Loucy (cell line): ENCODE measurements around the gene DZIP1L.

Experiments used
- H2AFZ ChIP-seq: fragments of 200-600 bp; sonication (generic); 2 replicates; pipeline ENCODE4 v1.6.0; 2016; ENCODE audit warnings: antibody characterized with exemption, mild to moderate bottlenecking, low read length, moderate library complexity
- H3F3A ChIP-seq: fragments of 200-600 bp; 2 replicates; pipeline ENCODE4 v1.6.0; 2016; ENCODE audit warnings: antibody characterized with exemption, low read depth, mild to moderate bottlenecking
- H3K27me3 ChIP-seq: fragments of 200-600 bp; sonication (generic); 2 replicates; pipeline ENCODE4 v1.6.1; 2014; ENCODE audit warnings: low read length, mild to moderate bottlenecking; ENCODE audit not compliant: insufficient read depth, poor library complexity, severe bottlenecking
- H3K36me3 ChIP-seq: fragments of 200-600 bp; sonication (generic); 2 replicates; pipeline ENCODE4 v1.6.1; 2016; ENCODE audit warnings: low read length; ENCODE audit not compliant: insufficient read depth
- H3K4me1 ChIP-seq: fragments of 200-600 bp; sonication (generic); 2 replicates; pipeline ENCODE4 v1.5.1; 2014; ENCODE audit warnings: low read length, mild to moderate bottlenecking; ENCODE audit not compliant: insufficient read depth, poor library complexity, severe bottlenecking
- H3K4me2 ChIP-seq: fragments of 200-600 bp; sonication (generic); 2 replicates; pipeline ENCODE4 v1.6.0; 2014; ENCODE audit warnings: antibody characterized with exemption, low read length, low read depth, mild to moderate bottlenecking; ENCODE audit not compliant: poor library complexity, severe bottlenecking
- H3K4me3 ChIP-seq: fragments of 200-600 bp; sonication (generic); 2 replicates; pipeline ENCODE4 v1.5.1; 2014; ENCODE audit warnings: low read length, mild to moderate bottlenecking, mixed read lengths; ENCODE audit not compliant: poor library complexity, severe bottlenecking
- H3K79me2 ChIP-seq: fragments of 200-600 bp; sonication (generic); 2 replicates; pipeline ENCODE4 v1.6.1; 2014; ENCODE audit warnings: low read length; ENCODE audit not compliant: insufficient read depth
- H3K9ac ChIP-seq: fragments of 200-600 bp; sonication (generic); 2 replicates; pipeline ENCODE4 v1.6.0; 2014; ENCODE audit warnings: mild to moderate bottlenecking, low read depth, low read length, moderate library complexity; ENCODE audit not compliant: poor library complexity, severe bottlenecking
- H3K9me2 ChIP-seq: fragments of 200-600 bp; sonication (generic); replicated peaks from 2 replicates; pipeline ENCODE4 v1.6.1; 2016; ENCODE audit warnings: low read depth, low read length, mixed read lengths
- H3K9me3 ChIP-seq: fragments of 200-600 bp; sonication (generic); 2 replicates; pipeline ENCODE4 v1.6.1; 2014; ENCODE audit warnings: mild to moderate bottlenecking, antibody characterized with exemption, low read length, low read depth; ENCODE audit not compliant: insufficient read depth
- H4K20me1 ChIP-seq: fragments of 200-600 bp; sonication (generic); 2 replicates; pipeline ENCODE4 v1.6.0; 2014; ENCODE audit warnings: antibody characterized with exemption, low read length, mild to moderate bottlenecking; ENCODE audit not compliant: insufficient read depth, poor library complexity, severe bottlenecking
- EZH2phosphoT487 ChIP-seq: fragments of 200-600 bp; IDR thresholded peaks from 2 replicates; pipeline ENCODE4 v1.6.1; 2018; ENCODE audit warnings: antibody characterized with exemption, mild to moderate bottlenecking, moderate library complexity, borderline replicate concordance
- TF ChIP-seq, protein P1 (sequence below): fragments of 200-600 bp; sonication (generic); conservative IDR thresholded peaks from 2 replicates; pipeline ENCODE4 v1.5.1; 2014; ENCODE audit warnings: mild to moderate bottlenecking, antibody characterized with exemption, low read length

The DZIP1L gene

DNA sequence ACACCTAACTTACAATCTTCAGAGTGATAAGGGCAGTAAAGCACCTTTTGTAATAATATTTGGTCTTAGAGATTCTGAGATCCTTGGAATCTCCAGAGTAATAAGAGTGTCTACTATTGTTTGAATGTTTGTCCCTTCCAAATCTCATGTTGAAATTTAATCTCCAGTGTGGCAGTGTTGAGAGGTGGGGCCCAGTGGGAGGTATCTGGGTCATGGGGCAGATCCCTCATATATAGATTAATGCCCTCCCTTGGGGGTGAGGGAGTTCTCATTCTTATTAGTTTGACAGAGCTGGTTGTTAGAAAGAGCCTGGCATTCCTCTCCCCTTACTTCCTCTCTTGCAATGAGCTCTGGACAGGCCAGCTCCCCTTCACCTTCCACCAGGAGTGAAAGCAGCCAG lies 16.0 kb downstream of the DZIP1L start:
- no peak overlapping the region for H3K4me2 ChIP-seq

DNA sequence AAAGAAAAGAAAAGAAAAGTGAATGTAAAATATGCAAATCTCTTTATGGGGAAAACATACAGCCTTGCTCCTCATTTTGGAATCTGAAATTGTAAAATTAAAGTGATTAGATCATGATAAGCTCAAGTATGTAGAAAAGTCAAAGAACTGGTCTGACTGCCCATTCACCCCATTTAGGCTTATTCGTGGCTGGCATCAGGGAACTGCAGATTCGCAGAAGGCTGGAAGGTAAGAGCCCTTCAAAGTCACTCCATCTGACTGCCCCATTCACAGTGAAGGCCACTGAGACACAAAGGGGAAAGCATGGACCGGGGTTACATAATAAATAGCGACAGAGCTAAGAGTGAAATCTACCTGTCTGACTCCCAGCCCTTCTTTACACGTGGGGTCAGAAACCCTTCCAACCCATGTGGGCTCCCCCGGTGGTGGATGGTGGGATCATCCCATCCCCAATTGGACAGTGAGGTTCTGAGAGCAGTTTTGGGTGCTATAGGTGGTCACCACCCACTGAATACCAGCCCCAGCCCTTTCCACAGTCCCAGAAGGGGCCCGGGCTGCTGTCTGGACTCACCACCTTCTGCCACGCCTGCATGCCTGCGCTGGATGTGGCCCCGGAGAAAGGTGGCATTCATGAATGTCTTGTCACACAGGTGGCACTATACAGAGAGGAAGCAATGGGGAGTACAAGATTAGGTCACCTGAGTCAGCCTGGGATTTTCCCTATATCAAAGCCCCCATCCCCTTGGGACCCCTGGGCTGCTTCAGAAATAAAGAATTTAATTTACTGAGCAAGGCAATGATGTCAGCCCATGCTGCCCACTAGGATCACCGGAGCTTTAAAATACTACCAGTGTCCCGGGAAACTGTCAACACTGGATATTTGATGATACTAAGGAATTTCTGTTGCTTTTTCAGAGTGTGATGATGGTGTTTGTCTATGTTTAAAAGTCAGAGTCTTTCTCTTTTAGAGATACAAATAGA lies 17.9 kb downstream of the DZIP1L start:
- H3K4me3 ChIP-seq, result no peak overlapping the region
- H3K4me2 ChIP-seq, result no peak overlapping the region

More for the DNA sequence above, 16.0 kb downstream of the DZIP1L start:
- Histone ChIP-seq H3K36me3 (peaks cover 13% of the 10 kb centered on the region; the same call in 1 of the 2 replicates), H3K4me1 (no peaks in the 10 kb centered on the region), H3K4me3 (no peak overlapping the region), H3K9ac (no peak overlapping the region), H3F3A (no peaks in the 10 kb centered on the region), H3K9me3 (no peaks in the 10 kb centered on the region), H3K9me2 (no peaks in the 10 kb centered on the region), H2AFZ (no peak overlapping the region), H3K79me2 (no peaks in the 10 kb centered on the region), H3K27me3 (no peaks in the 10 kb centered on the region), H4K20me1 (no peaks in the 10 kb centered on the region)
- no peak for TF ChIP-seq EZH2phosphoT487
- TF ChIP-seq, protein P1, sequence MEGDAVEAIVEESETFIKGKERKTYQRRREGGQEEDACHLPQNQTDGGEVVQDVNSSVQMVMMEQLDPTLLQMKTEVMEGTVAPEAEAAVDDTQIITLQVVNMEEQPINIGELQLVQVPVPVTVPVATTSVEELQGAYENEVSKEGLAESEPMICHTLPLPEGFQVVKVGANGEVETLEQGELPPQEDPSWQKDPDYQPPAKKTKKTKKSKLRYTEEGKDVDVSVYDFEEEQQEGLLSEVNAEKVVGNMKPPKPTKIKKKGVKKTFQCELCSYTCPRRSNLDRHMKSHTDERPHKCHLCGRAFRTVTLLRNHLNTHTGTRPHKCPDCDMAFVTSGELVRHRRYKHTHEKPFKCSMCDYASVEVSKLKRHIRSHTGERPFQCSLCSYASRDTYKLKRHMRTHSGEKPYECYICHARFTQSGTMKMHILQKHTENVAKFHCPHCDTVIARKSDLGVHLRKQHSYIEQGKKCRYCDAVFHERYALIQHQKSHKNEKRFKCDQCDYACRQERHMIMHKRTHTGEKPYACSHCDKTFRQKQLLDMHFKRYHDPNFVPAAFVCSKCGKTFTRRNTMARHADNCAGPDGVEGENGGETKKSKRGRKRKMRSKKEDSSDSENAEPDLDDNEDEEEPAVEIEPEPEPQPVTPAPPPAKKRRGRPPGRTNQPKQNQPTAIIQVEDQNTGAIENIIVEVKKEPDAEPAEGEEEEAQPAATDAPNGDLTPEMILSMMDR, result no peak

GRCh38 chr3:138093721-138094120 lies 21.7 kb downstream of the DZIP1L start:
- no peaks in the 10 kb centered on the region for H3K79me2 ChIP-seq
- no peaks in the 10 kb centered on the region for H3F3A ChIP-seq
- H3K27me3 ChIP-seq, result no peaks in the 10 kb centered on the region
- H3K9me2 ChIP-seq, result no peaks in the 10 kb centered on the region
- no peaks in the 10 kb centered on the region for H3K9me3 ChIP-seq
- no peak overlapping the region for H2AFZ ChIP-seq
- TF ChIP-seq EZH2phosphoT487, result no peak
- TF ChIP-seq, protein P1, result no peak
- H3K4me1 ChIP-seq, result no peaks in the 10 kb centered on the region
- peaks cover 8% of the 10 kb centered on the region; the same call in 1 of the 2 replicates for H3K36me3 ChIP-seq
- no peak overlapping the region for H3K4me2 ChIP-seq
- no peak overlapping the region for H3K4me3 ChIP-seq
- H4K20me1 ChIP-seq, result no peaks in the 10 kb centered on the region
- no peak overlapping the region for H3K9ac ChIP-seq

More for the DNA sequence above, 17.9 kb downstream of the DZIP1L start:
- Histone ChIP-seq H3F3A (no peaks in the 10 kb centered on the region), H3K9me3 (no peaks in the 10 kb centered on the region), H2AFZ (no peak overlapping the region), H3K4me1 (no peaks in the 10 kb centered on the region), H3K79me2 (no peaks in the 10 kb centered on the region), H3K27me3 (no peaks in the 10 kb centered on the region), H3K9ac (no peak overlapping the region), H3K9me2 (no peaks in the 10 kb centered on the region), H3K36me3 (peaks cover 16% of the 10 kb centered on the region; the same call in 1 of the 2 replicates), H4K20me1 (no peaks in the 10 kb centered on the region)
- no peak for TF ChIP-seq EZH2phosphoT487
- TF ChIP-seq, protein P1, result peak; percentile 72
